ENCODE data around the gene DHODH.

GRCh38 chr16:72044825-72045359, 36.3 kb downstream of the DHODH start:
- TF ChIP-seq, protein P1, sequence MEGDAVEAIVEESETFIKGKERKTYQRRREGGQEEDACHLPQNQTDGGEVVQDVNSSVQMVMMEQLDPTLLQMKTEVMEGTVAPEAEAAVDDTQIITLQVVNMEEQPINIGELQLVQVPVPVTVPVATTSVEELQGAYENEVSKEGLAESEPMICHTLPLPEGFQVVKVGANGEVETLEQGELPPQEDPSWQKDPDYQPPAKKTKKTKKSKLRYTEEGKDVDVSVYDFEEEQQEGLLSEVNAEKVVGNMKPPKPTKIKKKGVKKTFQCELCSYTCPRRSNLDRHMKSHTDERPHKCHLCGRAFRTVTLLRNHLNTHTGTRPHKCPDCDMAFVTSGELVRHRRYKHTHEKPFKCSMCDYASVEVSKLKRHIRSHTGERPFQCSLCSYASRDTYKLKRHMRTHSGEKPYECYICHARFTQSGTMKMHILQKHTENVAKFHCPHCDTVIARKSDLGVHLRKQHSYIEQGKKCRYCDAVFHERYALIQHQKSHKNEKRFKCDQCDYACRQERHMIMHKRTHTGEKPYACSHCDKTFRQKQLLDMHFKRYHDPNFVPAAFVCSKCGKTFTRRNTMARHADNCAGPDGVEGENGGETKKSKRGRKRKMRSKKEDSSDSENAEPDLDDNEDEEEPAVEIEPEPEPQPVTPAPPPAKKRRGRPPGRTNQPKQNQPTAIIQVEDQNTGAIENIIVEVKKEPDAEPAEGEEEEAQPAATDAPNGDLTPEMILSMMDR (conservative IDR thresholded peaks at IDR 0.05; ENCODE audit: low read length), result no peak
- no peak for TF ChIP-seq EZH2phosphoT487 (IDR thresholded peaks at IDR 0.05; ENCODE audit: borderline replicate concordance)

Measured in Loucy (cell line).